Tibial artery (tissue), 4 donors: ENCODE results near the gene BRIP1.
"Not testable (repeated sequence)": the region's sequence is repeated elsewhere in the genome, so short reads cannot be mapped to it uniquely, and the experiment has no call there.

ENCODE experiments used
- DNase-seq, 2 donors: peaks; one replicate each; pipeline ENCODE4 v3.0.0-alpha.2; 2019
- H3K27ac ChIP-seq, 2 donors: fragments of 200-600 bp; sonication (generic) in 1 of 2; 1 replicate in 1 of 2; 2 replicates in 1 of 2; pipeline ENCODE4 v1.5.1; 2018 to 2019; ENCODE audit warnings: mild to moderate bottlenecking in 1 of 2
- H3K27me3 ChIP-seq, 2 donors: fragments of 200-600 bp; sonication (generic) in 1 of 2; one replicate each; pipeline versions ENCODE4 v1.5.1 to v1.6.0; 2016 to 2019
- H3K36me3 ChIP-seq, 3 donors: fragments of 200-600 bp; sonication (generic) in 2 of 3; one replicate each; pipeline ENCODE4 v1.5.1; 2016 to 2019; ENCODE audit warnings: mild to moderate bottlenecking in 2 of 3
- H3K4me1 ChIP-seq, 4 donors: fragments of 200-600 bp; sonication (generic) in 2 of 4; 1 replicate in 3 of 4; 2 replicates in 1 of 4; pipeline ENCODE4 v1.5.1; 2016 to 2019
- H3K4me3 ChIP-seq, 2 donors: fragments of 200-600 bp; sonication (generic) in 1 of 2; 1 replicate in 1 of 2; 2 replicates in 1 of 2; pipeline ENCODE4 v1.5.1; 2018 to 2019; ENCODE audit warnings: mild to moderate bottlenecking in 2 of 2
- H3K9me3 ChIP-seq, 3 donors: fragments of 200-600 bp; sonication (generic) in 1 of 3; one replicate each; pipeline ENCODE4 v1.5.1; 2016 to 2019
- intact Hi-C: fragments of 100-400 bp; cut with DNase I; formaldehyde crosslinking; loops from one replicate; pipeline ENCODE4 v1.15.0; 2023; ENCODE audit warnings: low total_unique reads
- TF ChIP-seq, protein P1 (sequence below), 2 experiments: fragments of 200-600 bp in 1 of 2; fragments of 450-650 bp in 1 of 2; IDR thresholded peaks; one replicate each; pipeline ENCODE4 v1.5.1; 2017 to 2019; ENCODE audit warnings: antibody characterized with exemption in 2 of 2, mild to moderate bottlenecking in 1 of 2, moderate library complexity in 1 of 2

Gene BRIP1

DNA sequence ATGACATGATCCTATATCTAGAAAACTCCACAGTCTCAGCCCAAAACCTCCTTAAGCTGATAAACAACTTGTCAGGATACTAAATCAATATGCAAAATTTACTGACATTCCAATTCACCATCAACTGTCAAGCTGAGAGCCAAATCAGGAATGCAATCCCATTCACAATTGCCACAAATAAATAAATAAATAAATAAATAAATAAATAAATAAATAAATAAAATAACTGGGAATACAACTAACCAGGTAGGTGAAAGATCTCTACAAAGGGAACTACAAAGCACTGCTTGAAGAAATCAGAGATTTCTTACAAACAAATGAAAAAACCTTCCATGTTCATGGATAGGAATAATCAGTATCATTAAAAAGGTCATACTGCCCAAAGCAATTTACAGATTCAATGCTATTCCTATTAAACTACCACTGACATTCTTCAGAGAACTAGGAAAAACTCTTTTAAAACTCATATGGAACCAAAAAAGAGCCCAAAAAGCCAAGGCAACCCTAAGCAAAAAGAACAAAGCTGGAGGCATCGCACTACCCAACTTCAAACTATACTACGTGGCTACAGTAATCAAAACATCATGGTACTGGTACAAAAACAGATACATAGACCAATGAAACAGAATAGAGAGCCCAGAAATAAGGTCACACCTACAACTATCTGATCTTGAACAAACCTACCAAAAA, 37.7 kb downstream of the BRIP1 start:
- Histone ChIP-seq H3K27ac (no peak overlapping the region), H3K9me3 (peaks cover 0 to 8% (median 0%) of the 10 kb centered on the region in 3 donors), H3K4me3 (no peak overlapping the region), H3K27me3 (no peaks in the 10 kb centered on the region), H3K36me3 (no peaks in the 10 kb centered on the region), H3K4me1 (no peaks in the 10 kb centered on the region)
- intact Hi-C loops = no loop called here
- TF ChIP-seq, protein P1, sequence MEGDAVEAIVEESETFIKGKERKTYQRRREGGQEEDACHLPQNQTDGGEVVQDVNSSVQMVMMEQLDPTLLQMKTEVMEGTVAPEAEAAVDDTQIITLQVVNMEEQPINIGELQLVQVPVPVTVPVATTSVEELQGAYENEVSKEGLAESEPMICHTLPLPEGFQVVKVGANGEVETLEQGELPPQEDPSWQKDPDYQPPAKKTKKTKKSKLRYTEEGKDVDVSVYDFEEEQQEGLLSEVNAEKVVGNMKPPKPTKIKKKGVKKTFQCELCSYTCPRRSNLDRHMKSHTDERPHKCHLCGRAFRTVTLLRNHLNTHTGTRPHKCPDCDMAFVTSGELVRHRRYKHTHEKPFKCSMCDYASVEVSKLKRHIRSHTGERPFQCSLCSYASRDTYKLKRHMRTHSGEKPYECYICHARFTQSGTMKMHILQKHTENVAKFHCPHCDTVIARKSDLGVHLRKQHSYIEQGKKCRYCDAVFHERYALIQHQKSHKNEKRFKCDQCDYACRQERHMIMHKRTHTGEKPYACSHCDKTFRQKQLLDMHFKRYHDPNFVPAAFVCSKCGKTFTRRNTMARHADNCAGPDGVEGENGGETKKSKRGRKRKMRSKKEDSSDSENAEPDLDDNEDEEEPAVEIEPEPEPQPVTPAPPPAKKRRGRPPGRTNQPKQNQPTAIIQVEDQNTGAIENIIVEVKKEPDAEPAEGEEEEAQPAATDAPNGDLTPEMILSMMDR (IDR thresholded peaks at IDR 0.05) = no peak
- DNase-seq = no peak

DNA sequence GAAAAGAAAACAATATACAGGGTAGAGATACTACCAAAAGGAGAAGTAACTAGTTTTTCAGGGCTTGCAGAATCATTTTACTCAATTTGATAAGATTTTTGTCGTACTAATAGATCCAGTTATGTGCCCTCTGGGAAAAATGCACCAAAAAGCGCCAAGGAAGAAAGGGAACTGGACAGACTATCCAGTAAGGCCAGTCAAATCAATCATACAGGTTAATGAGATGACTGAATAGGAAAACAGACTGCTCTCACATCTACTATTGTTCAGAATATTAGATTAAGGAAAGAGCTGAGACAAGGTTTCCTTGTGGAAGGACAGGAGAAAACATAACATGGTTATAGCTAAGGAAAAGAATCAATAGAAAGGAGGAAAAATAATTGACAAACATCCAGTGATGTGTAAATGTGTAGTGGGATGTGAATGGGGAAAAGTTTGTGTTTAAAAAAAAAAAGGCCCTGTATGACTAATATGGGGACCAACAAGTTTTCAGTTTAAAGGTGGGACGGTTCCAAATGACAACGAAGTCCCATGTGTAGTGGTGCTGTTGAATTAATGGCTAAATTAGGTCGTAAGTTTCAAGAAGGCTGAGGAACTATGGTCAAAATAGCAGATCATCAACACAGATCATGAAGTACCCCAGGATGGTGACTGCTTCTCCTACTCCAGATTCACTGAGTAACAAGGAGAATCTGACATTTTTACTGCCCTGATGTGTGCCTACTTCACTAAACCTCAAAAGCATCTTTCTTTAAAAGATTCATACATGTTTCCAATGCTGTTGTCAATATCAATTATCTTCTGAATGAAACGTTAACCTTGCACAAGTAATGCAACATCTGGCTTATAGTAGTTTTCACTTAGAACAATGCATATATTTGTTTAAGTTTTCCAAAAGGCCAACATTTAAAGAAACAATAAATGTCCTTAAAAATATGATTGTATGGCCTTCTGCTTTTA, 40.7 kb downstream of the BRIP1 start:
- DNase-seq = no peak
- intact Hi-C loops = no loop called here
- H3K36me3 ChIP-seq = no peaks in the 10 kb centered on the region
- TF ChIP-seq, protein P1 (IDR thresholded peaks at IDR 0.05) = no peak
- no peaks in the 10 kb centered on the region for H3K4me1 ChIP-seq
- H3K27ac ChIP-seq = no peak overlapping the region
- H3K4me3 ChIP-seq = no peak overlapping the region
- no peaks in the 10 kb centered on the region for H3K27me3 ChIP-seq
- peaks cover 0 to 8% (median 0%) of the 10 kb centered on the region in 3 donors for H3K9me3 ChIP-seq

DNA sequence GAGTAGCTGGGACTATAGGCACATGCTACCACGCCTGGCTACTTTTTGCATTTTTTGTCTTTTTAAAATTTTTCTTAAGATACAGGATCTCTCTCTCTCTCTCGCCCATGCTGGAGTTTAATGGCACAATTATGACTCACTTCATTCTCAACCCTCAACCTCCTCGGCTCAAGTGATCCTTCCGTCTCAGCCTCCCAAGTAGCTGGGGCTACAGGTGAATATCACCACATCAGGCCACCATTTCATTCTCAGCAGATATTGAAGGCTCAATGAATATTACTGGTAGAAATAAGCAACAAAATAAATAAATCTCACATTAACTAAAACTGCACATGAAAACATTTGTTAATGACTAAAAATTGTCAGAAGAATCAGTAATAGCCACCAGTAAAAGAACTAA, 41.7 kb downstream of the BRIP1 start:
- intact Hi-C loops = no loop called here
- TF ChIP-seq, protein P1 (IDR thresholded peaks at IDR 0.05) = no peak
- H3K27me3 ChIP-seq = no peaks in the 10 kb centered on the region
- DNase-seq = no peak
- H3K9me3 ChIP-seq = peaks cover 0 to 8% (median 0%) of the 10 kb centered on the region in 3 donors
- H3K27ac ChIP-seq = no peak overlapping the region
- no peaks in the 10 kb centered on the region for H3K4me1 ChIP-seq
- H3K36me3 ChIP-seq = no peaks in the 10 kb centered on the region
- no peak overlapping the region for H3K4me3 ChIP-seq

DNA sequence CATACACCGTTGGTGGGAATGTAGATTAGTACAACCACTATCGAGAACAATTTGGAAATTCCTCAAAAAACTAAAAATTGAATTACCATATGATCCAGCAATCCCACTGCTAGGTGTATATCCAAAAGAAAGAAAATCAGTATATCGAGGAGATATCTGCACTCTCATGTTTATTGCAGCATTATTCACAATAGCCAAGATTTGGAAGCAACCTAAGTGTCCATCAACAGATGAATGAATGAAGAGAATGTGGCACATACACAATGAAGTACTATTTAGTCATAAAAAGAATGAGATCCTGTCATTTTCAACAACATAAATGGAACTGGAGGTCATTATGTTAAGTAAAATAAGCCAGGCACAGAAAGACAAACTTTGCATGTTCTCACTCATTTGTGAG, 44.1 kb downstream of the BRIP1 start:
- H3K4me3 ChIP-seq, H3K27me3 ChIP-seq, H3K27ac ChIP-seq, H3K36me3 ChIP-seq, H3K9me3 ChIP-seq, intact Hi-C loops, H3K4me1 ChIP-seq, DNase-seq: not testable (repeated sequence)

DNA sequence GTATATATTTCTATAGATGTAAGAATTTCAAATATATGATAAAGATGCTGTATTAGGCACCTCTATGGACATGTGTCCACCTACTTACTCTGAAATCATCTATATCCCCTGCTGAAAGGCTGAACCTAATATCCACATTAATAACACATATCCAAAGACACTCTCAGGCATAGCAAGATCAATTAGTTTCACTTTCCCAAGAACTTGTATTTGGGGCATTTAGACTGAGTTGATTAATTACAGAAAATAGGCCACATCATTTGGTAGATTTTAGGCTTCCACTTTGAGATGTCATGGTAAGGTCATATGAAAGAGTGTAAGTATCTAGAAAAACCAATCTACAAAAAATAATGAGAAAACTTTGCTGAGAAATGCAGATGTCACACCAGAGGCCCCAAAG, 45.1 kb downstream of the BRIP1 start:
- TF ChIP-seq, protein P1 (IDR thresholded peaks at IDR 0.05) = no peak
- Histone ChIP-seq H3K36me3 (no peaks in the 10 kb centered on the region), H3K4me3 (no peak overlapping the region), H3K27me3 (no peaks in the 10 kb centered on the region), H3K4me1 (no peaks in the 10 kb centered on the region), H3K9me3 (peaks cover 0 to 8% (median 0%) of the 10 kb centered on the region in 3 donors), H3K27ac (no peak overlapping the region)
- no peak for DNase-seq
- intact Hi-C loops = no loop called here

DNA sequence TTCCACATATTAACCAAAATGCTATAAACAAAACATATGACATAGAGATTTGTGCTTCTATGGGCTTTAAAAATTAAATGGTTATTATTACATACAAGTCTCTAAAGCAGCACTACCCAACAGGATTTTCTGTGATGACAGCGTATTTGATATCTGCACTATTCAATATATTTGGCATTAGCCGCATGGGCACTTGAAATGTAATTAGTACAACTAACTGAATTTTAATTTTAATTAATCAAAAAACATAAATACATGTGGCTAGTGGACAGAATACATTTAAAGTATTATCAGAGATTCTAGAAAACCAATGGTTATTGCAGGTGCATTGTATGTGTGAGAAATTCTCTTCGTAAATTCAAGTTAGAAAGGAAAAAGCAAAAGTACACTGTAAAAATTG, 45.9 kb downstream of the BRIP1 start:
- intact Hi-C loops = no loop called here
- Histone ChIP-seq H3K4me3 (no peak overlapping the region), H3K9me3 (peaks cover 0 to 8% (median 0%) of the 10 kb centered on the region in 3 donors), H3K4me1 (no peaks in the 10 kb centered on the region), H3K27me3 (no peaks in the 10 kb centered on the region), H3K36me3 (no peaks in the 10 kb centered on the region), H3K27ac (no peak overlapping the region)
- TF ChIP-seq, protein P1 (IDR thresholded peaks at IDR 0.05) = no peak
- no peak for DNase-seq
